ENCODE data around the gene POLK.
"Not testable (repeated sequence)": the region's sequence is repeated elsewhere in the genome, so short reads cannot be mapped to it uniquely, and the experiment has no call there.

Gene POLK

GRCh38 chr5:75603371-75603770 lies 91.7 kb downstream of the POLK start:
- Histone ChIP-seq H3K9ac (ENCODE audit: low read length) (no peak overlapping the region), H3K4me2 (ENCODE audit: low read depth, low read length) (no peak overlapping the region), H3K79me2 (ENCODE audit: low read length) (no peaks in the 10 kb centered on the region), H4K20me1 (ENCODE audit: insufficient read depth, low read length) (no peaks in the 10 kb centered on the region), H3K4me3 (ENCODE audit: low read length) (no peak overlapping the region), H3K9me2 (replicated peaks; ENCODE audit: insufficient read depth, low read length) (no peaks in the 10 kb centered on the region), H3F3A (ENCODE audit: insufficient read depth, low read length) (no peaks in the 10 kb centered on the region), H3K9me3 (replicated peaks; ENCODE audit: insufficient read depth, low read length) (no peaks in the 10 kb centered on the region), H3K27ac (ENCODE audit: low read length) (no peak overlapping the region), H2AFZ (ENCODE audit: low read length) (no peak overlapping the region), H3K36me3 (replicated peaks; ENCODE audit: insufficient read depth, low read length) (no peaks in the 10 kb centered on the region), H3K4me1 (ENCODE audit: low read length) (no peaks in the 10 kb centered on the region), H3K27me3 (replicated peaks; ENCODE audit: insufficient read depth, low read length) (no peaks in the 10 kb centered on the region)
- DNase-seq = no peak
- TF ChIP-seq EZH2phosphoT487 (IDR thresholded peaks at IDR 0.05; ENCODE audit: low read length) (no peak), EZH2 (optimal IDR thresholded peaks at IDR 0.05; ENCODE audit: low read depth, low read length) (no peak), CTCF (IDR thresholded peaks at IDR 0.05; ENCODE audit: low read length) (no peak)

GRCh38 chr5:75603821-75604220 lies 92.1 kb downstream of the POLK start:
- no peaks in the 10 kb centered on the region for H3K9me3 ChIP-seq (replicated peaks; ENCODE audit: insufficient read depth, low read length)
- H3K9ac ChIP-seq (ENCODE audit: low read length) = no peak overlapping the region
- H3K79me2 ChIP-seq (ENCODE audit: low read length) = no peaks in the 10 kb centered on the region
- no peak overlapping the region for H3K4me3 ChIP-seq (ENCODE audit: low read length)
- H3K27me3 ChIP-seq (replicated peaks; ENCODE audit: insufficient read depth, low read length) = no peaks in the 10 kb centered on the region
- H3K4me2 ChIP-seq (ENCODE audit: low read depth, low read length) = no peak overlapping the region
- H3K27ac ChIP-seq (ENCODE audit: low read length) = no peak overlapping the region
- H3K4me1 ChIP-seq (ENCODE audit: low read length) = no peaks in the 10 kb centered on the region
- H2AFZ ChIP-seq (ENCODE audit: low read length) = no peak overlapping the region
- TF ChIP-seq EZH2 (optimal IDR thresholded peaks at IDR 0.05; ENCODE audit: low read depth, low read length) = no peak
- no peak for TF ChIP-seq CTCF (IDR thresholded peaks at IDR 0.05; ENCODE audit: low read length)
- no peak for TF ChIP-seq EZH2phosphoT487 (IDR thresholded peaks at IDR 0.05; ENCODE audit: low read length)
- no peaks in the 10 kb centered on the region for H3K9me2 ChIP-seq (replicated peaks; ENCODE audit: insufficient read depth, low read length)
- H4K20me1 ChIP-seq (ENCODE audit: insufficient read depth, low read length) = no peaks in the 10 kb centered on the region
- no peak for DNase-seq
- no peaks in the 10 kb centered on the region for H3K36me3 ChIP-seq (replicated peaks; ENCODE audit: insufficient read depth, low read length)
- no peaks in the 10 kb centered on the region for H3F3A ChIP-seq (ENCODE audit: insufficient read depth, low read length)

DNA sequence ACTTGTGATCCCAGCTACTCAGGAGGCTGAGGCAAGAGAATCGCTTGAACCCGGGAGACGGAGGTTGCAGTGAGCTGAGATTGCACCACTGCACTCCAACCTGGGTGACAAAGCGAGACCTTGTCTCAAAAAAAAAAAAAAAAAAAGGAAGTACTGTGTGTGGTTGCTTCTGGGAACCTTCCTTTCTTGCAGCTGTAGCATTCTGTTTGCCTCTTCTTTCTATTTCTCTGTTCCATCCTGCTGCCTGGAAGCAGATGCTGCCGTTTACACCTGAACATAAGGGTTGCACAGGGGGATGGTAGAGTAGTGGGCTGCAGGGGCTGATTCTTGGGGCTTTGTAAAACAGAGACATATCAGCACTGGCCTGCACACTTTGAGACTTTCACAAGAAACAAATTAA lies 95.7 kb downstream of the POLK start:
- H3K9me2 ChIP-seq (replicated peaks; ENCODE audit: insufficient read depth, low read length); H4K20me1 ChIP-seq (ENCODE audit: insufficient read depth, low read length); H3K9me3 ChIP-seq (replicated peaks; ENCODE audit: insufficient read depth, low read length); H3K27me3 ChIP-seq (replicated peaks; ENCODE audit: insufficient read depth, low read length); H3K79me2 ChIP-seq (ENCODE audit: low read length); DNase-seq; H3K36me3 ChIP-seq (replicated peaks; ENCODE audit: insufficient read depth, low read length); H3K4me2 ChIP-seq (ENCODE audit: low read depth, low read length); H3K27ac ChIP-seq (ENCODE audit: low read length); H3K4me1 ChIP-seq (ENCODE audit: low read length); H3F3A ChIP-seq (ENCODE audit: insufficient read depth, low read length); H3K9ac ChIP-seq (ENCODE audit: low read length); H2AFZ ChIP-seq (ENCODE audit: low read length); H3K4me3 ChIP-seq (ENCODE audit: low read length): not testable (repeated sequence)

- no peaks in the 10 kb centered on the region for H3K36me3 ChIP-seq (replicated peaks; ENCODE audit: insufficient read depth, low read length)
- TF ChIP-seq EZH2 (optimal IDR thresholded peaks at IDR 0.05; ENCODE audit: low read depth, low read length) (no peak), CTCF (IDR thresholded peaks at IDR 0.05; ENCODE audit: low read length) (no peak), EZH2phosphoT487 (IDR thresholded peaks at IDR 0.05; ENCODE audit: low read length) (no peak)
- H3K4me1 ChIP-seq (ENCODE audit: low read length) = no peaks in the 10 kb centered on the region
- H3K27ac ChIP-seq (ENCODE audit: low read length) = no peak overlapping the region
- no peaks in the 10 kb centered on the region for H3K27me3 ChIP-seq (replicated peaks; ENCODE audit: insufficient read depth, low read length)
- no peaks in the 10 kb centered on the region for H4K20me1 ChIP-seq (ENCODE audit: insufficient read depth, low read length)
- H3K79me2 ChIP-seq (ENCODE audit: low read length) = no peaks in the 10 kb centered on the region
- H3F3A ChIP-seq (ENCODE audit: insufficient read depth, low read length) = no peaks in the 10 kb centered on the region
- H3K9me2 ChIP-seq (replicated peaks; ENCODE audit: insufficient read depth, low read length) = no peaks in the 10 kb centered on the region
- DNase-seq = no peak
- no peak overlapping the region for H3K9ac ChIP-seq (ENCODE audit: low read length)
- no peaks in the 10 kb centered on the region for H3K9me3 ChIP-seq (replicated peaks; ENCODE audit: insufficient read depth, low read length)
- H2AFZ ChIP-seq (ENCODE audit: low read length) = no peak overlapping the region
- H3K4me3 ChIP-seq (ENCODE audit: low read length) = no peak overlapping the region
- H3K4me2 ChIP-seq (ENCODE audit: low read depth, low read length) = no peak overlapping the region
Measured at GRCh38 chr5:75608870-75609269, 97.2 kb downstream of the POLK start.
